Activated CD4-positive, alpha-beta T cell treated with anti-CD3 and anti-CD28 coated beads for 36 hours (primary cell): ENCODE data around the gene SLC12A7. TPM values are rescaled to one million over a fixed set of nuclear protein-coding genes. Genes with fewer than 3 reads are reported as not detected.
A peak's percentile ranks its signal among the peaks of the same experiment; 100 is the strongest.
"Not testable (repeated sequence)": the region's sequence is repeated elsewhere in the genome, so short reads cannot be mapped to it uniquely, and the experiment has no call there.

Source experiments
- ATAC-seq: fragments of 200-7000 bp; cut with Tn5 transposase; one replicate; pipeline ENCODE4 v1.10.0; 2021; ENCODE audit warnings: mild to moderate bottlenecking, moderate library complexity
- CTCF ChIA-PET: fragments of 350-600 bp; sonication (Branson Sonifier 250); formaldehyde crosslinking; loops from one replicate; lab custom pipeline; 2021; ENCODE audit warnings: antibody characterized with exemption; lab: Charles Lee
- POLR2A ChIA-PET: fragments of 350-600 bp; sonication (Branson Sonifier 250); formaldehyde crosslinking; loops from one replicate; lab custom pipeline; 2021; ENCODE audit warnings: antibody characterized with exemption, inconsistent platforms; lab: Charles Lee
- DNase-seq: peaks from one replicate; pipeline ENCODE4 v3.0.0-alpha.2; 2020
- H3K27ac Mint-ChIP-seq: one replicate; pipeline ENCODE4 v1.8.0; 2021; ENCODE audit warnings: mixed read lengths
- H3K27me3 Mint-ChIP-seq: one replicate; pipeline ENCODE4 v1.8.0; 2021; ENCODE audit warnings: mixed read lengths
- H3K36me3 Mint-ChIP-seq: one replicate; pipeline ENCODE4 v1.8.0; 2021; ENCODE audit warnings: low read depth, mixed read lengths
- H3K4me1 Mint-ChIP-seq: one replicate; pipeline ENCODE4 v1.8.0; 2021; ENCODE audit warnings: mixed read lengths
- H3K4me3 Mint-ChIP-seq: one replicate; pipeline ENCODE4 v1.8.0; 2021; ENCODE audit warnings: mild to moderate bottlenecking, moderate library complexity, mixed read lengths
- H3K9me3 Mint-ChIP-seq: one replicate; pipeline ENCODE4 v1.8.0; 2021; ENCODE audit warnings: low read depth, mixed read lengths
- intact Hi-C, 2 experiments: fragments of 100-400 bp; cut with DNase I in 1 of 2; cut with micrococcal nuclease in 1 of 2; formaldehyde crosslinking; loops; one replicate each; pipeline versions ENCODE4 v1.14.2 to v1.15.1; 2022 to 2024; cut with DNase I, micrococcal nuclease
- total RNA-seq, 2 experiments: library from RNA; stranded (reverse); gene quantifications; one replicate each; pipeline ENCODE4 v1.2.3, GENCODE V29; 2021

The SLC12A7 gene
- 10 to 100 TPM; 18.5 to 21.6 TPM for total RNA-seq

GRCh38 chr5:1111727-1112289 lies at the start of gene SLC12A7:
Gene SLC12A7, minus strand, starts transcription at chr5:1112063. Its CDS starts 72 bp downstream, at chr5:1111991.
- peak within 1 kb of the TSS; percentile 82 for H3K4me3 Mint-ChIP-seq
- CTCF ChIA-PET: no interaction called here
- no peaks in the 10 kb centered on the region for H3K9me3 Mint-ChIP-seq
- H3K4me1 Mint-ChIP-seq: peaks cover 33% of the 10 kb centered on the region
- DNase-seq (peak; percentile 84), ATAC-seq (peak; percentile 76)
- H3K36me3 Mint-ChIP-seq: no peaks in the 10 kb centered on the region
- POLR2A ChIA-PET: no interaction called here
- peak within 1 kb of the TSS; percentile 75 for H3K27ac Mint-ChIP-seq
- no peaks in the 10 kb centered on the region for H3K27me3 Mint-ChIP-seq
- intact Hi-C loops: loop anchor here in 1 of 2 experiments (1.0 to 5.0 kb wide), 5 partner anchors 28 to 499 kb away; partner anchors contain the start of genes BRD9, CEP72 and TRIP13

GRCh38 chr5:1161108-1161832 lies 49.4 kb upstream of the SLC12A7 start:
- H3K27me3 Mint-ChIP-seq: peaks cover 28% of the 10 kb centered on the region
- no peaks in the 10 kb centered on the region for H3K4me1 Mint-ChIP-seq
- CTCF ChIA-PET: interaction anchor here (0.7 kb wide), 2 partner anchors 44 kb away, joined by 3 to 5 read pairs; no protein-coding TSS in a partner anchor
- peaks cover 1% of the 10 kb centered on the region for H3K36me3 Mint-ChIP-seq
- no peak overlapping the region for H3K4me3 Mint-ChIP-seq
- intact Hi-C loops: no loop called here
- POLR2A ChIA-PET: no interaction called here
- H3K9me3 Mint-ChIP-seq: no peaks in the 10 kb centered on the region
- ATAC-seq: no peak
- no peak overlapping the region for H3K27ac Mint-ChIP-seq
- DNase-seq: no peak

- POLR2A ChIA-PET: no interaction called here
- CTCF ChIA-PET: no interaction called here
- H3K36me3 Mint-ChIP-seq: peaks cover 1% of the 10 kb centered on the region
- H3K9me3 Mint-ChIP-seq: no peaks in the 10 kb centered on the region
- DNase-seq (no peak), ATAC-seq (no peak)
- peaks cover 30% of the 10 kb centered on the region for H3K27me3 Mint-ChIP-seq
- no peaks in the 10 kb centered on the region for H3K4me1 Mint-ChIP-seq
- intact Hi-C loops: no loop called here
- no peak overlapping the region for H3K4me3 Mint-ChIP-seq
- no peak overlapping the region for H3K27ac Mint-ChIP-seq
Measured at GRCh38 chr5:1159774-1160406, 48.0 kb upstream of the SLC12A7 start.

- no peak overlapping the region for H3K27ac Mint-ChIP-seq
- no peak overlapping the region for H3K4me3 Mint-ChIP-seq
- POLR2A ChIA-PET: no interaction called here
- H3K27me3 Mint-ChIP-seq: peaks cover 31% of the 10 kb centered on the region
- peaks cover 1% of the 10 kb centered on the region for H3K36me3 Mint-ChIP-seq
- DNase-seq (no peak), ATAC-seq (no peak)
- peaks cover 2% of the 10 kb centered on the region for H3K4me1 Mint-ChIP-seq
- H3K9me3 Mint-ChIP-seq: no peaks in the 10 kb centered on the region
- CTCF ChIA-PET: no interaction called here
- intact Hi-C loops: no loop called here
Measured at GRCh38 chr5:1159341-1159675, 47.4 kb upstream of the SLC12A7 start.

- H3K9me3 Mint-ChIP-seq: no peaks in the 10 kb centered on the region
- DNase-seq: no peak
- no peak overlapping the region for H3K4me3 Mint-ChIP-seq
- H3K4me1 Mint-ChIP-seq: peaks cover 2% of the 10 kb centered on the region
- ChIA-PET POLR2A (no interaction called here), CTCF (interaction anchor here (0.7 kb wide), 1 partner anchor 614 kb away, joined by 3 read pairs; no protein-coding TSS in a partner anchor)
- peaks cover 1% of the 10 kb centered on the region for H3K36me3 Mint-ChIP-seq
- no peak for ATAC-seq
- no peak overlapping the region for H3K27ac Mint-ChIP-seq
- peaks cover 36% of the 10 kb centered on the region for H3K27me3 Mint-ChIP-seq
- intact Hi-C loops: no loop called here
Measured at GRCh38 chr5:1158647-1159340, 46.9 kb upstream of the SLC12A7 start.

- CTCF ChIA-PET: interaction anchor here (0.6 kb wide), 1 partner anchor 35 kb away, joined by 3 read pairs; no protein-coding TSS in a partner anchor
- H3K9me3 Mint-ChIP-seq, H3K27ac Mint-ChIP-seq, H3K4me1 Mint-ChIP-seq, ATAC-seq, DNase-seq, H3K36me3 Mint-ChIP-seq, H3K4me3 Mint-ChIP-seq, intact Hi-C loops, POLR2A ChIA-PET: not testable (repeated sequence)
- peaks cover 40% of the 10 kb centered on the region for H3K27me3 Mint-ChIP-seq
Measured at GRCh38 chr5:1157461-1157986, 45.7 kb upstream of the SLC12A7 start.

- CTCF ChIA-PET: no interaction called here
- Mint-ChIP-seq H3K27ac (no peak overlapping the region), H3K4me1 (peaks cover 2% of the 10 kb centered on the region), H3K27me3 (peaks cover 41% of the 10 kb centered on the region), H3K4me3 (no peak overlapping the region), H3K9me3 (no peaks in the 10 kb centered on the region), H3K36me3 (peaks cover 1% of the 10 kb centered on the region)
- POLR2A ChIA-PET: no interaction called here
- ATAC-seq: no peak
- intact Hi-C loops: no loop called here
- DNase-seq: no peak
Measured at GRCh38 chr5:1156754-1157460, 45.0 kb upstream of the SLC12A7 start.

- ChIA-PET POLR2A (no interaction called here), CTCF (no interaction called here)
- no peak overlapping the region for H3K27ac Mint-ChIP-seq
- peaks cover 1% of the 10 kb centered on the region for H3K36me3 Mint-ChIP-seq
- ATAC-seq: peak; percentile 42
- peaks cover 2% of the 10 kb centered on the region for H3K4me1 Mint-ChIP-seq
- no peak overlapping the region for H3K4me3 Mint-ChIP-seq
- H3K27me3 Mint-ChIP-seq: peaks cover 42% of the 10 kb centered on the region
- no peak for DNase-seq
- intact Hi-C loops: no loop called here
- H3K9me3 Mint-ChIP-seq: no peaks in the 10 kb centered on the region
Measured at GRCh38 chr5:1156033-1156753, 44.3 kb upstream of the SLC12A7 start.

GRCh38 chr5:1155191-1156032 lies 43.5 kb upstream of the SLC12A7 start:
- ATAC-seq: peak; percentile 23
- intact Hi-C loops: no loop called here
- no peak overlapping the region for H3K4me3 Mint-ChIP-seq
- peaks cover 44% of the 10 kb centered on the region for H3K27me3 Mint-ChIP-seq
- no peak for DNase-seq
- ChIA-PET POLR2A (no interaction called here), CTCF (no interaction called here)
- peaks cover 2% of the 10 kb centered on the region for H3K4me1 Mint-ChIP-seq
- no peak overlapping the region for H3K27ac Mint-ChIP-seq
- H3K9me3 Mint-ChIP-seq: no peaks in the 10 kb centered on the region
- H3K36me3 Mint-ChIP-seq: peaks cover 1% of the 10 kb centered on the region

- Mint-ChIP-seq H3K27ac (no peak overlapping the region), H3K4me1 (peaks cover 2% of the 10 kb centered on the region), H3K4me3 (no peak overlapping the region), H3K27me3 (peaks cover 37% of the 10 kb centered on the region), H3K9me3 (no peaks in the 10 kb centered on the region), H3K36me3 (peaks cover 1% of the 10 kb centered on the region)
- no peak for DNase-seq
- no peak for ATAC-seq
- ChIA-PET CTCF (interaction anchor here (0.7 kb wide), 1 partner anchor 21 kb away, joined by 3 read pairs; no protein-coding TSS in a partner anchor), POLR2A (no interaction called here)
- intact Hi-C loops: no loop called here
Measured at GRCh38 chr5:1153428-1153827, 41.6 kb upstream of the SLC12A7 start.
